Keratinocyte (primary cell): Measurements from ENCODE around the gene COL4A6. TPM values are rescaled to one million over a fixed set of nuclear protein-coding genes. Genes with fewer than 3 reads are reported as not detected.
A peak's percentile ranks its signal among the peaks of the same experiment; 100 is the strongest.

Experiments
- DNase-seq: peaks from one replicate; pipeline ENCODE4 v3.0.0-alpha.2; 2011; ENCODE audit warnings: low read depth, missing footprints, low spot score
- FAIRE-seq: peaks from 2 replicates; lab custom pipeline; 2011; peaks lifted over from hg19 to GRCh38; lab: Jason Lieb, UNC
- H2AFZ ChIP-seq: 2 replicates; pipeline ENCODE4 v1.6.0; 2012; ENCODE audit warnings: low read length, control low read depth, inconsistent platforms; ENCODE audit not compliant: control insufficient read depth
- H3K27ac ChIP-seq: 2 replicates; pipeline ENCODE4 v1.5.1; 2011; ENCODE audit warnings: low read length; ENCODE audit not compliant: control insufficient read depth, insufficient read depth
- H3K27me3 ChIP-seq: 3 replicates; pipeline ENCODE4 v1.6.0; 2011; ENCODE audit warnings: low read length; ENCODE audit not compliant: control insufficient read depth, insufficient read depth; ENCODE audit errors: extremely low read depth
- H3K36me3 ChIP-seq, 2 experiments: 2 replicates in 1 of 2; 3 replicates in 1 of 2; pipeline ENCODE4 v1.5.1; 2011; ENCODE audit warnings: low read length in 2 of 2, mild to moderate bottlenecking in 1 of 2; ENCODE audit not compliant: control insufficient read depth in 2 of 2, insufficient read depth in 2 of 2; ENCODE audit errors: extremely low read depth in 1 of 2
- H3K4me1 ChIP-seq: 3 replicates; pipeline ENCODE4 v1.5.1; 2011; ENCODE audit warnings: low read length; ENCODE audit not compliant: control insufficient read depth, insufficient read depth; ENCODE audit errors: extremely low read depth
- H3K4me2 ChIP-seq: 3 replicates; pipeline ENCODE4 v1.6.0; 2011; ENCODE audit warnings: low read depth, low read length; ENCODE audit not compliant: control insufficient read depth, insufficient read depth; ENCODE audit errors: extremely low read depth
- H3K4me3 ChIP-seq, 3 experiments: fragments of 200-600 bp in 1 of 3; sonication (generic) in 1 of 3; 2 replicates in 2 of 3; 3 replicates in 1 of 3; pipeline ENCODE4 v1.5.1; 2011 to 2016; ENCODE audit warnings: low read length in 3 of 3, mild to moderate bottlenecking in 3 of 3, control low read depth in 2 of 3, inconsistent platforms in 1 of 3, low read depth in 1 of 3, mixed read lengths in 1 of 3, mixed run types in 1 of 3, moderate library complexity in 1 of 3; ENCODE audit not compliant: control insufficient read depth in 2 of 3, insufficient read depth in 2 of 3; ENCODE audit errors: extremely low read depth in 1 of 3
- H3K79me2 ChIP-seq: 2 replicates; pipeline ENCODE4 v1.6.0; 2012; ENCODE audit warnings: low read length; ENCODE audit not compliant: control insufficient read depth, insufficient read depth
- H3K9ac ChIP-seq: 3 replicates; pipeline ENCODE4 v1.6.0; 2011; ENCODE audit warnings: low read length; ENCODE audit not compliant: control insufficient read depth, insufficient read depth; ENCODE audit errors: extremely low read depth
- H3K9me1 ChIP-seq: 3 replicates; pipeline ENCODE4 v1.6.0; 2011; ENCODE audit warnings: low read length; ENCODE audit not compliant: control insufficient read depth, insufficient read depth; ENCODE audit errors: extremely low read depth
- H3K9me3 ChIP-seq: 2 replicates; pipeline ENCODE4 v1.5.1; 2012; ENCODE audit warnings: low read depth, low read length; ENCODE audit not compliant: control insufficient read depth
- H4K20me1 ChIP-seq: 3 replicates; pipeline ENCODE4 v1.6.0; 2011; ENCODE audit warnings: low read length; ENCODE audit not compliant: control insufficient read depth, insufficient read depth; ENCODE audit errors: extremely low read depth
- CTCF ChIP-seq, 3 experiments: IDR thresholded peaks in 1 of 3; conservative IDR thresholded peaks in 1 of 3; optimal IDR thresholded peaks in 1 of 3; 2 replicates in 2 of 3; 3 replicates in 1 of 3; pipeline versions ENCODE3 to v1.5.1; 2011; ENCODE audit warnings: low read length in 3 of 3, mild to moderate bottlenecking in 3 of 3, moderate library complexity in 2 of 3, control low read depth in 1 of 3, inconsistent platforms in 1 of 3; ENCODE audit not compliant: insufficient read depth in 2 of 3; ENCODE audit errors: extremely low read depth in 1 of 3
- EZH2 ChIP-seq: IDR thresholded peaks from one replicate; pipeline ENCODE4 v1.6.1; 2012; ENCODE audit warnings: inconsistent platforms, mild to moderate bottlenecking, low read length, moderate library complexity
- dilution Hi-C: fragments of 300-500 bp; cut with MboI; formaldehyde crosslinking; loops from one replicate; pipeline ENCODE4 v1.7.0; 2020; ENCODE audit warnings: low sequenced_read_pairs; ENCODE audit not compliant: extremely low pct_ligation_motif_present
- polyA plus RNA-seq, 5 experiments: library from polyadenylated mRNA; depleted of rRNA in 3 of 5; stranded (reverse) in 3 of 5; stranded (forward) in 1 of 5; unstranded in 1 of 5; fragments of >200 nt; gene quantifications; 1 replicate in 1 of 5; 2 replicates in 3 of 5; 3 replicates in 1 of 5; pipeline versions ENCODE4 v1.2.1 to v1.2.3, GENCODE V29; 2011 to 2012; ENCODE audit warnings: missing spikeins in 2 of 5, low read depth in 1 of 5, low replicate concordance in 1 of 5

COL4A6 gene
- polyA plus RNA-seq, 1 donor (not counting 4 experiments of a cell fraction or from before 2014, with no cell fraction given): 18.8 TPM

- Histone ChIP-seq H4K20me1 (no peaks in the 10 kb centered on the region), H3K36me3 (no peaks in the 10 kb centered on the region), H2AFZ (no peak overlapping the region), H3K4me3 (no peak overlapping the region), H3K27me3 (no peaks in the 10 kb centered on the region), H3K79me2 (no peaks in the 10 kb centered on the region), H3K9me3 (no peaks in the 10 kb centered on the region), H3K4me1 (peaks cover 44% of the 10 kb centered on the region), H3K9ac (peak overlapping the region; percentile 8), H3K9me1 (no peaks in the 10 kb centered on the region), H3K27ac (peak overlapping the region; percentile 66), H3K4me2 (peak overlapping the region; percentile 16)
- dilution Hi-C loops: no loop called here
- TF ChIP-seq EZH2 (no peak), CTCF (optimal IDR thresholded peaks at IDR 0.05 in 1 of 3, IDR thresholded peaks at IDR 0.05 in 1 of 3, conservative IDR thresholded peaks at IDR 0.05 in 1 of 3; ENCODE audit: extremely low read depth in 1 of 3, insufficient read depth in 2 of 3, low read length in 3 of 3) (no peak)
- DNase-seq (no peak), FAIRE-seq (peak; percentile 72)
Observed at GRCh38 chrX:108316456-108316855, 121.8 kb downstream of the COL4A6 start.

- FAIRE-seq (peak; percentile 55), DNase-seq (no peak)
- H4K20me1 ChIP-seq: no peaks in the 10 kb centered on the region
- H3K79me2 ChIP-seq: no peaks in the 10 kb centered on the region
- dilution Hi-C loops: no loop called here
- H3K27me3 ChIP-seq: no peaks in the 10 kb centered on the region
- TF ChIP-seq EZH2 (no peak), CTCF (optimal IDR thresholded peaks at IDR 0.05 in 1 of 3, IDR thresholded peaks at IDR 0.05 in 1 of 3, conservative IDR thresholded peaks at IDR 0.05 in 1 of 3; ENCODE audit: extremely low read depth in 1 of 3, insufficient read depth in 2 of 3, low read length in 3 of 3) (no peak)
- H2AFZ ChIP-seq: no peak overlapping the region
- H3K9ac ChIP-seq: no peak overlapping the region
- no peaks in the 10 kb centered on the region for H3K36me3 ChIP-seq
- no peak overlapping the region for H3K4me2 ChIP-seq
- peak overlapping the region; percentile 48 for H3K27ac ChIP-seq
- no peak overlapping the region for H3K4me3 ChIP-seq
- peaks cover 44% of the 10 kb centered on the region for H3K4me1 ChIP-seq
- H3K9me1 ChIP-seq: no peaks in the 10 kb centered on the region
- H3K9me3 ChIP-seq: no peaks in the 10 kb centered on the region
Observed at GRCh38 chrX:108313669-108314068, 124.6 kb downstream of the COL4A6 start.
